CD14-positive monocyte (primary cell): Measurements from ENCODE around the gene SCN3A. TPM values are rescaled to one million over a fixed set of nuclear protein-coding genes. Genes with fewer than 3 reads are reported as not detected.

Source experiments
- DNase-seq, 3 donors: peaks; one replicate each; pipeline ENCODE4 v3.0.0-alpha.2; 2011 to 2022
- H2AFZ ChIP-seq: 2 replicates; pipeline ENCODE4 v1.6.0; 2012; ENCODE audit warnings: mild to moderate bottlenecking, low read depth, low read length, inconsistent platforms; ENCODE audit not compliant: insufficient read depth, poor library complexity, severe bottlenecking
- H3K27ac ChIP-seq, 2 donors: 1 replicate in 1 of 2; 2 replicates in 1 of 2; pipeline ENCODE4 v1.5.1; 2012 to 2013; ENCODE audit warnings: low read length in 2 of 2, control low read depth in 1 of 2, inconsistent platforms in 1 of 2, low read depth in 1 of 2, mild to moderate bottlenecking in 1 of 2
- H3K27me3 ChIP-seq, 2 donors: one replicate each; pipeline versions ENCODE4 v1.6.0 to v1.6.1; 2011 to 2013; ENCODE audit warnings: low read length in 2 of 2; ENCODE audit not compliant: control insufficient read depth in 2 of 2, insufficient read depth in 2 of 2
- H3K36me3 ChIP-seq, 2 donors: replicated peaks in 1 of 2; 1 replicate in 1 of 2; 2 replicates in 1 of 2; pipeline versions ENCODE4 v1.5.1 to v1.6.1; 2012 to 2013; ENCODE audit warnings: low read length in 2 of 2, control low read depth in 1 of 2, inconsistent platforms in 1 of 2, mild to moderate bottlenecking in 1 of 2; ENCODE audit not compliant: insufficient read depth in 2 of 2, control insufficient read depth in 1 of 2
- H3K4me1 ChIP-seq, 2 donors: 1 replicate in 1 of 2; 2 replicates in 1 of 2; pipeline versions ENCODE4 v1.5.1 to v1.6.1; 2012 to 2013; ENCODE audit warnings: low read length in 2 of 2, control low read depth in 1 of 2, inconsistent platforms in 1 of 2, mild to moderate bottlenecking in 1 of 2, moderate library complexity in 1 of 2; ENCODE audit not compliant: insufficient read depth in 2 of 2, control insufficient read depth in 1 of 2
- H3K4me2 ChIP-seq: replicated peaks from 2 replicates; pipeline ENCODE3; 2012; ENCODE audit warnings: low read length, moderate library complexity, mild to moderate bottlenecking; ENCODE audit not compliant: poor library complexity, severe bottlenecking; ENCODE audit errors: extremely low read depth
- H3K4me3 ChIP-seq, 3 experiments: fragments of 200-600 bp in 1 of 3; sonication (generic) in 1 of 3; replicated peaks in 1 of 3; 1 replicate in 2 of 3; 2 replicates in 1 of 3; pipeline ENCODE4 v1.5.1; 2011 to 2013; ENCODE audit warnings: low read length in 3 of 3, mild to moderate bottlenecking in 3 of 3, control low read depth in 2 of 3, low read depth in 2 of 3, inconsistent platforms in 1 of 3, moderate library complexity in 1 of 3
- H3K79me2 ChIP-seq: 2 replicates; pipeline ENCODE4 v1.6.0; 2012; ENCODE audit warnings: mild to moderate bottlenecking, control low read depth, inconsistent platforms, low read length, moderate library complexity; ENCODE audit not compliant: insufficient read depth
- H3K9ac ChIP-seq: 2 replicates; pipeline ENCODE4 v1.6.0; 2017; ENCODE audit warnings: low read length, mild to moderate bottlenecking; ENCODE audit not compliant: insufficient read depth, poor library complexity, severe bottlenecking
- H3K9me3 ChIP-seq, 2 donors: replicated peaks in 1 of 2; 1 replicate in 1 of 2; 2 replicates in 1 of 2; pipeline versions ENCODE4 v1.5.1 to v1.6.1; 2012 to 2013; ENCODE audit warnings: low read length in 2 of 2, control low read depth in 1 of 2; ENCODE audit not compliant: control insufficient read depth in 1 of 2, insufficient read depth in 1 of 2
- H4K20me1 ChIP-seq: 2 replicates; pipeline ENCODE4 v1.6.0; 2012; ENCODE audit warnings: mild to moderate bottlenecking, low read length, control low read depth, moderate library complexity; ENCODE audit not compliant: insufficient read depth
- H3K27ac Mint-ChIP-seq, 7 donors: one replicate each; pipeline ENCODE4 v1.8.0; 2020; ENCODE audit warnings: mild to moderate bottlenecking in 7 of 7, mixed read lengths in 7 of 7, moderate library complexity in 6 of 7, inconsistent platforms in 2 of 7
- H3K27me3 Mint-ChIP-seq, 3 donors: one replicate each; pipeline ENCODE4 v1.8.0; 2021 to 2022; ENCODE audit warnings: low read depth in 3 of 3, mild to moderate bottlenecking in 3 of 3, mixed read lengths in 3 of 3, moderate library complexity in 3 of 3, inconsistent platforms in 1 of 3
- H3K36me3 Mint-ChIP-seq, 2 donors: one replicate each; pipeline ENCODE4 v1.8.0; 2020; ENCODE audit warnings: mixed read lengths in 2 of 2, inconsistent platforms in 1 of 2, mild to moderate bottlenecking in 1 of 2
- H3K4me1 Mint-ChIP-seq: one replicate; pipeline ENCODE4 v1.8.0; 2020; ENCODE audit warnings: mild to moderate bottlenecking, mixed read lengths
- H3K4me3 Mint-ChIP-seq, 2 donors: one replicate each; pipeline ENCODE4 v1.8.0; 2020; ENCODE audit warnings: mild to moderate bottlenecking in 2 of 2, mixed read lengths in 2 of 2, moderate library complexity in 1 of 2
- H3K9me3 Mint-ChIP-seq, 7 donors: one replicate each; pipeline ENCODE4 v1.8.0; 2020 to 2022; ENCODE audit warnings: mixed read lengths in 7 of 7, mild to moderate bottlenecking in 6 of 7, moderate library complexity in 6 of 7, inconsistent platforms in 2 of 7
- CTCF ChIP-seq: fragments of 200-600 bp; IDR thresholded peaks from one replicate; pipeline ENCODE4 v1.8.0; 2022; ENCODE audit warnings: antibody characterized with exemption, mild to moderate bottlenecking
- WGBS: methylation state at CpG from one replicate; pipeline ENCODE4 v1.1.5; 2013; ENCODE audit warnings: missing lambda C conversion rate; ENCODE audit not compliant: insufficient coverage; 5-methylcytosine and 5-hydroxymethylcytosine counted together
- intact Hi-C, 2 donors: fragments of 100-400 bp; cut with micrococcal nuclease; formaldehyde crosslinking; loops; one replicate each; pipeline versions ENCODE4 v1.15.0 to v1.15.1; 2023
- polyA plus RNA-seq, 3 donors: library from polyadenylated mRNA; depleted of rRNA in 1 of 3; unstranded in 2 of 3; stranded (reverse) in 1 of 3; fragments of 300-500 nt in 2 of 3; fragments of >200 nt in 1 of 3; fragmentation: Illumina TruSeq in 2 of 3; gene quantifications; 1 replicate in 2 of 3; 2 replicates in 1 of 3; pipeline ENCODE4 v1.2.3, GENCODE V29; 2012 to 2021

The SCN3A gene
- polyA plus RNA-seq, 3 donors: 0.03 TPM; not detected in 2

GRCh38 chr2:165056564-165056963, 147.3 kb downstream of the SCN3A start:
- no peaks in the 10 kb centered on the region for H3K9me3 ChIP-seq
- no peak overlapping the region for H3K4me3 ChIP-seq
- DNase-seq: no peak
- no peak for TF ChIP-seq CTCF
- no peaks in the 10 kb centered on the region for H3K4me1 ChIP-seq
- Mint-ChIP-seq H3K27ac (no peak overlapping the region), H3K36me3 (no peaks in the 10 kb centered on the region), H3K4me1 (no peaks in the 10 kb centered on the region), H3K27me3 (peaks cover 0 to 2% (median 0%) of the 10 kb centered on the region in 3 donors), H3K9me3 (peaks cover 0 to 3% (median 0%) of the 10 kb centered on the region in 7 donors), H3K4me3 (no peak overlapping the region)
- no peaks in the 10 kb centered on the region for H3K36me3 ChIP-seq
- intact Hi-C loops: no loop called here
- no peak overlapping the region for H3K9ac ChIP-seq
- no peaks in the 10 kb centered on the region for H4K20me1 ChIP-seq
- H3K27me3 ChIP-seq: no peaks in the 10 kb centered on the region
- H2AFZ ChIP-seq: no peak overlapping the region
- H3K27ac ChIP-seq: no peak overlapping the region
- no peak overlapping the region for H3K4me2 ChIP-seq
- H3K79me2 ChIP-seq: no peaks in the 10 kb centered on the region
- no CpG with 5 or more reads among the region's 2 CpGs for WGBS

- Histone ChIP-seq H3K4me2 (no peak overlapping the region), H2AFZ (no peak overlapping the region), H3K36me3 (no peaks in the 10 kb centered on the region), H3K27ac (no peak overlapping the region), H4K20me1 (no peaks in the 10 kb centered on the region), H3K4me3 (no peak overlapping the region), H3K9me3 (no peaks in the 10 kb centered on the region), H3K9ac (no peak overlapping the region), H3K79me2 (no peaks in the 10 kb centered on the region), H3K27me3 (no peaks in the 10 kb centered on the region), H3K4me1 (no peaks in the 10 kb centered on the region)
- H3K27ac Mint-ChIP-seq: no peak overlapping the region
- H3K4me3 Mint-ChIP-seq: no peak overlapping the region
- H3K9me3 Mint-ChIP-seq: peaks cover 0 to 3% (median 0%) of the 10 kb centered on the region in 7 donors
- intact Hi-C loops: no loop called here
- no CpG with 5 or more reads among the region's 6 CpGs for WGBS
- no peaks in the 10 kb centered on the region for H3K4me1 Mint-ChIP-seq
- no peak for TF ChIP-seq CTCF
- no peaks in the 10 kb centered on the region for H3K36me3 Mint-ChIP-seq
- no peak for DNase-seq
- peaks cover 0 to 2% (median 0%) of the 10 kb centered on the region in 3 donors for H3K27me3 Mint-ChIP-seq
Observed at GRCh38 chr2:165055082-165055851, 148.6 kb downstream of the SCN3A start.
